Suprapubic skin (tissue), 3 donors: Measurements from ENCODE around the gene ITPR2.

Experiments used
- EP300 ChIP-seq: sonication (generic); formaldehyde crosslinking; IDR thresholded peaks from one replicate; pipeline ENCODE4 v1.6.1; 2017; ENCODE audit warnings: antibody characterized with exemption
- TF ChIP-seq, protein P1 (sequence below), 2 donors: fragments of 200-600 bp in 1 of 2; fragments of 450-650 bp in 1 of 2; sonication (generic) in 1 of 2; IDR thresholded peaks; one replicate each; pipeline ENCODE4 v1.5.1; 2016 to 2019; ENCODE audit warnings: antibody characterized with exemption in 2 of 2, mild to moderate bottlenecking in 1 of 2, moderate library complexity in 1 of 2

GRCh38 chr12:26828280-26829073 lies 4.5 kb downstream of the ITPR2 start:
- TF ChIP-seq, protein P1, sequence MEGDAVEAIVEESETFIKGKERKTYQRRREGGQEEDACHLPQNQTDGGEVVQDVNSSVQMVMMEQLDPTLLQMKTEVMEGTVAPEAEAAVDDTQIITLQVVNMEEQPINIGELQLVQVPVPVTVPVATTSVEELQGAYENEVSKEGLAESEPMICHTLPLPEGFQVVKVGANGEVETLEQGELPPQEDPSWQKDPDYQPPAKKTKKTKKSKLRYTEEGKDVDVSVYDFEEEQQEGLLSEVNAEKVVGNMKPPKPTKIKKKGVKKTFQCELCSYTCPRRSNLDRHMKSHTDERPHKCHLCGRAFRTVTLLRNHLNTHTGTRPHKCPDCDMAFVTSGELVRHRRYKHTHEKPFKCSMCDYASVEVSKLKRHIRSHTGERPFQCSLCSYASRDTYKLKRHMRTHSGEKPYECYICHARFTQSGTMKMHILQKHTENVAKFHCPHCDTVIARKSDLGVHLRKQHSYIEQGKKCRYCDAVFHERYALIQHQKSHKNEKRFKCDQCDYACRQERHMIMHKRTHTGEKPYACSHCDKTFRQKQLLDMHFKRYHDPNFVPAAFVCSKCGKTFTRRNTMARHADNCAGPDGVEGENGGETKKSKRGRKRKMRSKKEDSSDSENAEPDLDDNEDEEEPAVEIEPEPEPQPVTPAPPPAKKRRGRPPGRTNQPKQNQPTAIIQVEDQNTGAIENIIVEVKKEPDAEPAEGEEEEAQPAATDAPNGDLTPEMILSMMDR (IDR thresholded peaks at IDR 0.05): no peak
- no peak for TF ChIP-seq EP300
